Mucosa of descending colon (tissue), 3 donors: ENCODE results near the gene ASB2. TPM values are rescaled to one million over a fixed set of nuclear protein-coding genes. Genes with fewer than 3 reads are reported as not detected.

Experiments used
- ATAC-seq: fragments of 200-7000 bp; cut with Tn5 transposase; one replicate; pipeline ENCODE4 v1.9.1; 2020; ENCODE audit warnings: mild to moderate bottlenecking, moderate library complexity
- DNase-seq, 3 donors: peaks; one replicate each; pipeline ENCODE4 v3.0.0-alpha.2; 2020
- H3K36me3 ChIP-seq: fragments of 200-600 bp; one replicate; pipeline ENCODE4 v1.8.0; 2021; ENCODE audit warnings: low read depth, mild to moderate bottlenecking
- H3K4me1 ChIP-seq: fragments of 200-600 bp; one replicate; pipeline ENCODE4 v1.8.0; 2021; ENCODE audit warnings: low read depth, mild to moderate bottlenecking
- H3K4me3 ChIP-seq: fragments of 200-600 bp; one replicate; pipeline ENCODE4 v1.8.0; 2021; ENCODE audit warnings: mild to moderate bottlenecking
- H3K9me3 ChIP-seq: fragments of 200-600 bp; one replicate; pipeline ENCODE4 v1.8.0; 2021; ENCODE audit warnings: mild to moderate bottlenecking
- CTCF ChIP-seq: fragments of 200-600 bp; IDR thresholded peaks from one replicate; pipeline ENCODE4 v1.8.0; 2022; ENCODE audit warnings: antibody characterized with exemption, mild to moderate bottlenecking
- intact Hi-C, 2 donors: fragments of 100-400 bp; cut with DNase I in 1 of 2; cut with micrococcal nuclease in 1 of 2; formaldehyde crosslinking; loops; one replicate each; pipeline versions ENCODE4 v1.11.0 to v1.11.1; 2022; cut with DNase I, micrococcal nuclease
- total RNA-seq, 3 donors: library from RNA; stranded (reverse); fragmentation: NEBNext Ultra II Directional in 2 of 3; extraction: Animal tissue kit (Norgen Biotek cat#: 25700) in 2 of 3; gene quantifications; one replicate each; pipeline versions ENCODE4 v1.2.1 to v1.2.4, GENCODE V29; 2021 to 2023
- donor health status: DM: no; HTN: no; CAD: no; lungs with moderate emphysema.
- donor health status: DM: no; HTN: no; CAD: no.
- donor health status: DM: no; HTN: yes; CAD: no.

The ASB2 gene
- total RNA-seq, 3 donors from 2014 or later = 5.2 to 89.1 (median 8.8) TPM

DNA sequence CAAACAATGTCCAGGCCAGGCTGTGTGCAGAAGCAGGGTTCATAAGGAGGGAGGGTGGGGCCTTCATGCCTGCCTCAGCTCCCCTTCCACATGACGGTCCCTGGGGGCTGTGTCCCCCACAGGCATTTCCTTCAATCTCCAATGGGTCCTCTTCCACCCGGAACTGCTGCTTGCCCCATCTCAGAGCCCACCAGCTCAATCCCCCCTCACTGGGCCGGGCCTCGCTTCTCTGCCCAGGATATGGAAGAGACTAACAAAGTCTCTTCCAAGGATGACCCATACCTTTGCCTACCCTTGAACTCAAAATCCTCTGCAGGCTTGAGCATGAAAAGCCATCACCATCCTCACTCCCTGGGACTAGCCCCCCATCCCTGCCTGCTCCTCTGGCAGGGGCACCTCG lies 77.6 kb downstream of the ASB2 start:
- Histone ChIP-seq H3K9me3 (no peaks in the 10 kb centered on the region), H3K4me1 (no peaks in the 10 kb centered on the region), H3K4me3 (no peak overlapping the region), H3K36me3 (no peaks in the 10 kb centered on the region)
- no peak for TF ChIP-seq CTCF
- intact Hi-C loops = loop anchor here in 1 of 2 donors (10.0 kb wide), 1 partner anchor 244 kb away; no protein-coding TSS in a partner anchor
- ATAC-seq (no peak), DNase-seq (no peak)

DNA sequence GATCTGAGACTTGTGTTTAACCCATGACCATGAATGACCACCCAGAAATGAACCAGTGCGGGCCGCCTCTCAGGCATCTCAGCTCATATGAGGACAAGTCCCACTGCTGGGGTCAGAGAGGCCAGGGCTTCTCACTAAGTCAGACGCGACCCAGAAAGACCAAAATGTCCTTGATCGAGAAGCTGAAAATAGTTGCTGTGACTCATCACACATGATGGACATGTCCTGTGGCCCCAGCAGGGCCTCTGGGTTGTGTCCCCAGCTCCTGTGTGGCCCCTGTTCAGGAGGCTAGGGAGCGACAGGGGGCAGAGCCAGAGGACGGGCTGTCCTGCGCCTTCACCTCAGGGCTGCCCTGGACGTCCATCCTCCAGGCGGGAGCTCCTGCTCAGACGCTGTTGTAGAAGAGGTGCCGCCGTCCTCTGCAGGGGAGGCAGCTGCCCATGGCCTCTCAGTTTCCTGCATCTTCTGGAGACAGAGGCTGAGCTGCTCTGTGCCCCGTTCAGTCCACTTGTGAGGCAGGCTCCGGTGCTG lies 78.2 kb downstream of the ASB2 start:
- H3K4me3 ChIP-seq = no peak overlapping the region
- no peak for TF ChIP-seq CTCF
- H3K9me3 ChIP-seq = no peaks in the 10 kb centered on the region
- no peaks in the 10 kb centered on the region for H3K36me3 ChIP-seq
- no peak for DNase-seq
- intact Hi-C loops = loop anchor here in 1 of 2 donors (10.0 kb wide), 1 partner anchor 243 kb away; no protein-coding TSS in a partner anchor
- ATAC-seq = no peak
- H3K4me1 ChIP-seq = no peaks in the 10 kb centered on the region

GRCh38 chr14:93897476-93897845 lies 78.9 kb downstream of the ASB2 start:
- Histone ChIP-seq H3K4me3 (no peak overlapping the region), H3K9me3 (no peaks in the 10 kb centered on the region), H3K4me1 (no peaks in the 10 kb centered on the region), H3K36me3 (no peaks in the 10 kb centered on the region)
- no peak for TF ChIP-seq CTCF
- ATAC-seq = no peak
- no peak for DNase-seq
- intact Hi-C loops = loop anchor here in 1 of 2 donors (10.0 kb wide), 1 partner anchor 243 kb away; no protein-coding TSS in a partner anchor

DNA sequence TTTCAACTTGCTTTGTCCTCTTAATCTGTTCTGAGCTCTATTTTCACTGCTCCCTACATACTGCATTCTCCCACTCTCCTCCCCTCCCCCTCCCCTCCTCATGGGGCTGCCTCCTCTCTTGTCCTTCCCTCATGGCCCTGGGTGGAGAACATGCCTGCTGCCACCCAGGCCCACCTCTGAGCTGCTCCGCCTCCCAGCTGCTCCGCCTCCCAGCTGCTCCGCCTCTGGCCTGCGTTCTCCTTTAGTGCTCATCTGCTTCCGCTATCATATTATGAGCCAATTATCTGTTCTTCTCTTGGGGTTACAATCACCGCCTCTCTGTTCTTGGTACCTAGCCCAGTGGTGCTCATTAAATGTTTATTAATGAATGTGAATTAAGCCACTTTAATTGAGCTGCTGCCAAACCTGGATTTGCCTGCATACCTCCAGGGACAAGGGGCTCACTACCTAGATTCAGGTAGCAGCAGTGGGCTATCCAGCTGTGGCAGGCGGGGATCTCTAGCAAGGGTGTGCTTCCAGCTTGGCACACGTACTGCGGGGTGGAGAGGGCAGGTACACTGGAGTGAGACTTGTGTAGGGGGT lies 81.3 kb downstream of the ASB2 start:
- H3K4me3 ChIP-seq = no peak overlapping the region
- intact Hi-C loops = loop anchor here in 1 of 2 donors (10.0 kb wide), 1 partner anchor 240 kb away; no protein-coding TSS in a partner anchor
- no peaks in the 10 kb centered on the region for H3K9me3 ChIP-seq
- TF ChIP-seq CTCF = no peak
- ATAC-seq (no peak), DNase-seq (no peak)
- H3K4me1 ChIP-seq = no peaks in the 10 kb centered on the region
- no peaks in the 10 kb centered on the region for H3K36me3 ChIP-seq

DNA sequence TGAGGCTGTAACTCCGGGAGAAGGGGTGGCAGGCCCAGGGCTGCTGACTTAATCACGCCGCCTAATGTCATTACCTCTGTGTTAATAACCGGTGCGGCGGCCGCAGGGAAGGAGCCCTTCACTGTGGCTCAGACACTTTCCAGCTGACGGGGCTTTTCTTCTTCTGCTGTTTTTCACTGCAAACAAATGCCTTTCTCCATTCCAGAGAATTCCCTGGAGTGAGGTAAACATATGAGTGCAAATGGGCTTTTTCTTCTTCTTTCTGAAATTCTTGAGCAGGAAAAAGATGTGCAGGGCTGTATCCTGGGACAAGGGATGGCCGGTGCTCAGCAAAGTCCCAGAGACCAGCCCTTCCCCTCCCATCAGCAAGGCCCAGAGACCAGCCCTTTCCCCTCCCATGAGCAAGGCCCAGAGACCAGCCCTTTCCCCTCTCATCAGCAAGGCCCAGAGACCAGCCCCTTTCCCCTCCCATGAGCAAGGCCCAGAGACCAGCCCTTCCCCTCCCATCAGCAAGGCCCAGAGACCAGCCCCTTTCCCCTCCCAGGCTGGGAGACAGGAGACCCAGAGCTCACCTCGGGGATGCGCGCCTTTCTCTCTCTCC lies 82.6 kb downstream of the ASB2 start:
- Histone ChIP-seq H3K9me3 (no peaks in the 10 kb centered on the region), H3K36me3 (no peaks in the 10 kb centered on the region), H3K4me3 (no peak overlapping the region), H3K4me1 (no peaks in the 10 kb centered on the region)
- ATAC-seq = no peak
- intact Hi-C loops = loop anchor here in 1 of 2 donors (10.0 kb wide), 1 partner anchor 239 kb away; no protein-coding TSS in a partner anchor
- no peak for TF ChIP-seq CTCF
- DNase-seq = no peak
